GM20431 (cell line): ENCODE data around the gene MED26.
"Not testable (repeated sequence)": the region's sequence is repeated elsewhere in the genome, so short reads cannot be mapped to it uniquely, and the experiment has no call there.

Experiments
- in situ Hi-C: fragments of 300-500 bp; cut with MseI, MboI; formaldehyde crosslinking; loops from one replicate; pipeline ENCODE4 v1.15.0; 2020; ENCODE audit warnings: low sequenced_read_pairs; ENCODE audit not compliant: unreplicated experiment

MED26 gene

GRCh38 chr19:16548956-16549355 is 79.0 kb downstream of the MED26 start:
- in situ Hi-C loops = no loop called here

GRCh38 chr19:16544473-16545231 is 83.4 kb downstream of the MED26 start:
- in situ Hi-C loops = no loop called here

GRCh38 chr19:16543734-16544133 is 84.3 kb downstream of the MED26 start:
- in situ Hi-C loops = not testable (repeated sequence)

GRCh38 chr19:16542910-16543472 is 85.0 kb downstream of the MED26 start:
- in situ Hi-C loops = no loop called here

- in situ Hi-C loops = no loop called here
Observed at GRCh38 chr19:16542045-16542909, 85.7 kb downstream of the MED26 start, which contains the start of gene CHERP. Gene CHERP (minus strand): TSS chr19:16542437. CDS start chr19:16542378, 59 bp downstream.

- in situ Hi-C loops = no loop called here
Observed at GRCh38 chr19:16541526-16542044, 86.4 kb downstream of the MED26 start.

- in situ Hi-C loops = no loop called here
Observed at GRCh38 chr19:16540948-16541347, 87.1 kb downstream of the MED26 start.

GRCh38 chr19:16537111-16537510 is 90.9 kb downstream of the MED26 start:
- in situ Hi-C loops = no loop called here

GRCh38 chr19:16536130-16536529 is 91.9 kb downstream of the MED26 start:
- in situ Hi-C loops = no loop called here

- in situ Hi-C loops = no loop called here
Observed at GRCh38 chr19:16535381-16535780, 92.6 kb downstream of the MED26 start.

GRCh38 chr19:16532440-16533234 is 95.4 kb downstream of the MED26 start:
- in situ Hi-C loops = no loop called here

GRCh38 chr19:16531380-16531669 is 96.7 kb downstream of the MED26 start:
- in situ Hi-C loops = no loop called here

GRCh38 chr19:16530540-16531379 is 97.2 kb downstream of the MED26 start:
- in situ Hi-C loops = no loop called here

- in situ Hi-C loops = no loop called here
Observed at GRCh38 chr19:16529466-16530144, 98.4 kb downstream of the MED26 start.

GRCh38 chr19:16527971-16528521 is 100.0 kb downstream of the MED26 start:
- in situ Hi-C loops = no loop called here

- in situ Hi-C loops = no loop called here
Observed at GRCh38 chr19:16527334-16527935, 100.6 kb downstream of the MED26 start.

- in situ Hi-C loops = no loop called here
Observed at GRCh38 chr19:16525751-16526481, 102.1 kb downstream of the MED26 start.
